Left hindlimb (tissue), 1 donor: Measurements from ENCODE around the gene FBXL2.

Experiments
- DNase-seq: peaks from one replicate; pipeline ENCODE4 v3.0.0-alpha.2; 2018

FBXL2 gene

GRCh38 chr3:33430571-33430970 lies 153.3 kb downstream of the FBXL2 start:
- DNase-seq, result no peak

GRCh38 chr3:33433843-33434242 lies 156.6 kb downstream of the FBXL2 start:
- DNase-seq, result no peak
